ENCODE results near the gene TDRD12. TPM values are rescaled to one million over a fixed set of nuclear protein-coding genes. Genes with fewer than 3 reads are reported as not detected.

Gene TDRD12
- total and polyA plus RNA-seq, 7 donors, result 0.06 to 1.5 (median 0.28) TPM; not detected in 4

GRCh38 chr19:32673573-32673972 is 46.0 kb upstream of the TDRD12 start:
- Histone ChIP-seq H3K4me1 (peaks cover 0 to 44% (median 37%) of the 10 kb centered on the region in 4 donors), H3K27me3 (peaks cover 0 to 23% (median 12%) of the 10 kb centered on the region in 3 donors), H3K9me3 (no peaks in the 10 kb centered on the region), H3K36me3 (no peaks in the 10 kb centered on the region), H3K4me3 (peak overlapping the region in 2 of 4 donors; percentile 89 to 99), H3K27ac (no peak overlapping the region)
- WGBS, 2 donors, result 85 to 92% methylated on average over 10 of the region's 10 CpGs
- no peak for TF ChIP-seq POLR2A (IDR thresholded peaks at IDR 0.05)
- intact Hi-C loops (cut with DNase I), result loop anchor here (10.0 kb wide), 1 partner anchor 501 kb away; no protein-coding TSS in a partner anchor
- DNase-seq, result no peak

GRCh38 chr19:32674153-32674930 is 45.2 kb upstream of the TDRD12 start:
- peak overlapping the region; percentile 74 to 99 (median 85) for H3K4me3 ChIP-seq
- peaks cover 0 to 23% (median 12%) of the 10 kb centered on the region in 3 donors for H3K27me3 ChIP-seq
- no peaks in the 10 kb centered on the region for H3K36me3 ChIP-seq
- peaks cover 0 to 44% (median 37%) of the 10 kb centered on the region in 4 donors for H3K4me1 ChIP-seq
- no peak for DNase-seq
- WGBS, 2 donors, result 1 to 2% methylated on average over 67 of the region's 67 CpGs
- H3K27ac ChIP-seq, result peak overlapping the region; percentile 87 to 93 (median 88)
- H3K9me3 ChIP-seq, result no peaks in the 10 kb centered on the region
- intact Hi-C loops (cut with DNase I), result loop anchor here (10.0 kb wide), 1 partner anchor 500 kb away; no protein-coding TSS in a partner anchor
- TF ChIP-seq EP300 (IDR thresholded peaks at IDR 0.05) (no peak), POLR2A (IDR thresholded peaks at IDR 0.05) (no peak), POLR2AphosphoS5 (IDR thresholded peaks at IDR 0.05) (no peak), CTCF (IDR thresholded peaks at IDR 0.05) (no peak)

GRCh38 chr19:32674931-32675719 is 44.4 kb upstream of the TDRD12 start, which contains the start of gene ANKRD27:
TSS of gene ANKRD27 (minus strand) at chr19:32675180. CDS start at chr19:32659015, 16,165 bp downstream.
- intact Hi-C loops (cut with DNase I), result loop anchor here (5.0 to 10.0 kb wide), 3 partner anchors 93 to 500 kb away; partner anchors contain the start of genes PDCD5 and ZNF507
- H3K4me1 ChIP-seq, result peaks cover 0 to 40% (median 34%) of the 10 kb centered on the region in 4 donors
- WGBS, 2 donors, result 0 to 1% methylated on average over 75 of the region's 75 CpGs

DNA sequence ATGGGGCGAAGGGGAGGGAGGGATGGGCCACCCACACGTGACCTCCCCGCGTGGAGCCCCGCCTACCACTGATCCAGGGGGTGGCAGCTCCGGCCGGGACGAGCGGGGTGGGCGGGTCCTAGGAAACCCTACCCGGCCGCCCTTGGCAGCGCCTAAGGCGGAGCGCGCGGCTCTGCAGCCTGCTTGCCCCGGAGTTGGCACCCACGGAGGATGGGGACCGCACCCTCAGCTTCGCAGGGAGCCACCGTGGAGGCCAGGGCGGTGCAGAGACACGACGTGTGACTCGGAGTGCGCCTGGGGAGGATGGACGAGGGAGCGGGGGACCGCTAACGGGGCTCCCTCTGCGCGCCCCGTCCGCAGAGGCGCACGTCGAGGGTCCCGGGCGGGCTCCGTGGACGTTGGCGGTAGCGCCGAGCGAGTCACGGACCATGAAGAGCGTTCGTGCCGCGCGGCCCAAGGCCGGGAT is 43.8 kb upstream of the TDRD12 start, which contains the start of gene RGS9BP:
Gene RGS9BP (plus strand): TSS at position 129 of the 466 bp plus-strand sequence. CDS start 416 bp downstream, outside the sequence.
- Histone ChIP-seq H3K4me1 (peaks cover 0 to 40% (median 34%) of the 10 kb centered on the region in 4 donors), H3K36me3 (no peaks in the 10 kb centered on the region), H3K27me3 (peaks cover 0 to 23% (median 12%) of the 10 kb centered on the region in 3 donors), H3K27ac (peak within 1 kb of the TSS; percentile 87 to 93 (median 88)), H3K4me3 (peak within 1 kb of the TSS; percentile 74 to 99 (median 85)), H3K9me3 (no peaks in the 10 kb centered on the region)
- TF ChIP-seq CTCF (IDR thresholded peaks at IDR 0.05) (no peak), POLR2AphosphoS5 (IDR thresholded peaks at IDR 0.05) (no peak), POLR2A (IDR thresholded peaks at IDR 0.05) (no peak), EP300 (IDR thresholded peaks at IDR 0.05) (no peak)
- intact Hi-C loops (cut with DNase I), result loop anchor here (5.0 to 10.0 kb wide), 3 partner anchors 93 to 499 kb away; partner anchors contain the start of genes PDCD5 and ZNF507
- 2% methylated on average over 53 of the region's 53 CpGs for WGBS, 2 donors
- peak; percentile 94 for DNase-seq

More at GRCh38 chr19:32674931-32675719, 44.4 kb upstream of the TDRD12 start, which contains the start of gene ANKRD27:
- H3K27ac ChIP-seq, result peak within 1 kb of the TSS; percentile 87 to 93 (median 88)
- peaks cover 0 to 23% (median 12%) of the 10 kb centered on the region in 3 donors for H3K27me3 ChIP-seq
- peak; percentile 99 for DNase-seq
- H3K36me3 ChIP-seq, result no peaks in the 10 kb centered on the region
- TF ChIP-seq POLR2A (IDR thresholded peaks at IDR 0.05) (peak; percentile 30 to 45), CTCF (IDR thresholded peaks at IDR 0.05) (no peak), EP300 (IDR thresholded peaks at IDR 0.05) (peak in 1 of 4 donors; percentile 6), POLR2AphosphoS5 (IDR thresholded peaks at IDR 0.05) (peak; percentile 69 to 90 (median 84))
- H3K4me3 ChIP-seq, result peak within 1 kb of the TSS; percentile 74 to 99 (median 85)
- H3K9me3 ChIP-seq, result no peaks in the 10 kb centered on the region

Measured in sigmoid colon (tissue), 7 donors.